Type B pancreatic cell (in vitro differentiated cells): ENCODE data around the gene EXOC4. TPM values are rescaled to one million over a fixed set of nuclear protein-coding genes. Genes with fewer than 3 reads are reported as not detected.
A peak's percentile ranks its signal among the peaks of the same experiment; 100 is the strongest.

Source experiments
- DNase-seq: peaks from one replicate; pipeline ENCODE4 v3.0.0; 2021; ENCODE audit warnings: mixed read lengths; ENCODE audit not compliant: unreplicated experiment; ENCODE audit errors: extremely low spot score
- H3K27ac Mint-ChIP-seq: 2 replicates; pipeline ENCODE4 v1.8.0; 2021; ENCODE audit warnings: mild to moderate bottlenecking, mixed read lengths
- H3K27me3 Mint-ChIP-seq: 2 replicates; pipeline ENCODE4 v1.8.0; 2021; ENCODE audit warnings: mixed read lengths
- H3K36me3 Mint-ChIP-seq: 2 replicates; pipeline ENCODE4 v1.8.0; 2021; ENCODE audit warnings: mixed read lengths
- H3K4me1 Mint-ChIP-seq: one replicate; pipeline ENCODE4 v1.8.0; 2021; ENCODE audit warnings: mixed read lengths; ENCODE audit not compliant: unreplicated experiment
- H3K4me3 Mint-ChIP-seq: 2 replicates; pipeline ENCODE4 v1.8.0; 2021; ENCODE audit warnings: mild to moderate bottlenecking, mixed read lengths
- H3K9me3 Mint-ChIP-seq: 2 replicates; pipeline ENCODE4 v1.8.0; 2021; ENCODE audit warnings: mixed read lengths
- CTCF ChIP-seq: fragments of 200-600 bp; sonication (generic); conservative IDR thresholded peaks from 2 replicates; pipeline ENCODE4 v1.5.0; 2021; ENCODE audit warnings: antibody characterized with exemption, mild to moderate bottlenecking
- total RNA-seq: library from RNA; stranded (reverse); gene quantifications from 2 replicates; pipeline ENCODE4 v1.2.1, GENCODE V29; 2021; ENCODE audit warnings: low replicate concordance

EXOC4 gene
- total RNA-seq, 1 donor from 2014 or later, result 95.5 TPM

GRCh38 chr7:133230591-133231194, 22.2 kb upstream of the EXOC4 start:
- peaks cover 4% of the 10 kb centered on the region for H3K4me1 Mint-ChIP-seq
- no peak for DNase-seq
- H3K27me3 Mint-ChIP-seq, result peaks cover 6% of the 10 kb centered on the region
- TF ChIP-seq CTCF, result peak; percentile 84
- no peaks in the 10 kb centered on the region for H3K36me3 Mint-ChIP-seq
- H3K9me3 Mint-ChIP-seq, result peaks cover 3% of the 10 kb centered on the region
- H3K4me3 Mint-ChIP-seq, result no peak overlapping the region
- H3K27ac Mint-ChIP-seq, result no peak overlapping the region

GRCh38 chr7:133233142-133233541, 19.7 kb upstream of the EXOC4 start:
- Mint-ChIP-seq H3K27ac (no peak overlapping the region), H3K27me3 (peaks cover 6% of the 10 kb centered on the region), H3K9me3 (no peaks in the 10 kb centered on the region), H3K4me3 (no peak overlapping the region), H3K4me1 (peaks cover 4% of the 10 kb centered on the region), H3K36me3 (no peaks in the 10 kb centered on the region)
- no peak for DNase-seq
- TF ChIP-seq CTCF, result no peak

GRCh38 chr7:133234961-133235875, 17.7 kb upstream of the EXOC4 start:
- no peak for DNase-seq
- Mint-ChIP-seq H3K27ac (no peak overlapping the region), H3K4me3 (no peak overlapping the region), H3K9me3 (no peaks in the 10 kb centered on the region), H3K36me3 (no peaks in the 10 kb centered on the region), H3K27me3 (peaks cover 6% of the 10 kb centered on the region), H3K4me1 (peaks cover 4% of the 10 kb centered on the region)
- no peak for TF ChIP-seq CTCF

- Mint-ChIP-seq H3K4me3 (no peak overlapping the region), H3K4me1 (peaks cover 4% of the 10 kb centered on the region), H3K27ac (no peak overlapping the region), H3K27me3 (no peaks in the 10 kb centered on the region), H3K9me3 (no peaks in the 10 kb centered on the region), H3K36me3 (no peaks in the 10 kb centered on the region)
- no peak for DNase-seq
- no peak for TF ChIP-seq CTCF
Observed at GRCh38 chr7:133237545-133237944, 15.3 kb upstream of the EXOC4 start.

GRCh38 chr7:133240302-133240701, 12.6 kb upstream of the EXOC4 start:
- Mint-ChIP-seq H3K36me3 (no peaks in the 10 kb centered on the region), H3K27ac (no peak overlapping the region), H3K4me1 (peaks cover 2% of the 10 kb centered on the region), H3K9me3 (no peaks in the 10 kb centered on the region), H3K4me3 (no peak overlapping the region), H3K27me3 (peaks cover 2% of the 10 kb centered on the region)
- TF ChIP-seq CTCF, result no peak
- no peak for DNase-seq
